Activated naive CD4-positive, alpha-beta T cell treated with anti-CD3 and anti-CD28 coated beads, Interleukin-2, amount 10 ng/mL, durations not matched to agents 5 hours and 36 hours (primary cell): ENCODE data around the gene SYNE3. TPM values are rescaled to one million over a fixed set of nuclear protein-coding genes. Genes with fewer than 3 reads are reported as not detected.

Source experiments
- total RNA-seq, 2 experiments: library from RNA; stranded (reverse); gene quantifications; one replicate each; pipeline ENCODE4 v1.2.3, GENCODE V29; 2021

The SYNE3 gene
- 100 to 1,000 TPM; 101 to 109 TPM for total RNA-seq

GRCh38 chr14:95516554-95517181 lies at the start of gene SYNE3:
Gene SYNE3 (minus strand): TSS chr14:95516650. CDS start chr14:95475821, 40,829 bp downstream.

GRCh38 chr14:95534299-95535225 lies 18.1 kb upstream of the SYNE3 start, which contains the start of gene GLRX5:
Gene GLRX5 (plus strand): TSS chr14:95535050. CDS start chr14:95535090, 40 bp downstream.

Other genes with a start within 250 kb of the SYNE3 start
- 1 to 10 TPM; 1.4 to 1.5 TPM for gene CLMN, start 196.7 kb downstream of the SYNE3 start, total RNA-seq
- 10 to 100 TPM; 30.3 TPM for gene GLRX5, start 18.4 kb upstream of the SYNE3 start, total RNA-seq
- not detected for gene TCL1B, start 169.8 kb upstream of the SYNE3 start, total RNA-seq
- under 1 TPM in 1 of 2 experiments, not detected in 1; 0.25 TPM for gene TCL1A, start 197.5 kb upstream of the SYNE3 start, total RNA-seq